ENCODE data around the gene GALNT18.

GALNT18 gene

DNA sequence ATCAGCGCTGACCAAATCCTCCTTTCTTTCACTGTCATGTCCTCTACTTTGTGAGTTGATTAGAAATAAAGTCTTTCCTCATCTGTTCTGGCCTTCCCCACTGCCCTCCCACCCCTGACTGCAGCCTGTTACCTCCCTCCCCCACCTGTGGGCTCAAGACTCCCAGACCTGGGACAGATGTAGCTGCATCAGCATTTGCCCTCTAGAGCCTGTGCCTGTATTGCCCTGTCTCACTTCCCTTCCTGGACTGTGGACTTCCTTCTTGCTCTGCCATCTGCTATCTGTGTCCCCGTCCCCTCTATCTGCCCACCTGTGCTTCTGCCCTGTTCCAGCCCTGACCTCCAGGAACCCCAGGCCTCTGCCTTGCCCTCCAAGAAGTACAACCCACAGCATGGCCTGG is 122.5 kb downstream of the GALNT18 start:
- TF ChIP-seq, protein P1, sequence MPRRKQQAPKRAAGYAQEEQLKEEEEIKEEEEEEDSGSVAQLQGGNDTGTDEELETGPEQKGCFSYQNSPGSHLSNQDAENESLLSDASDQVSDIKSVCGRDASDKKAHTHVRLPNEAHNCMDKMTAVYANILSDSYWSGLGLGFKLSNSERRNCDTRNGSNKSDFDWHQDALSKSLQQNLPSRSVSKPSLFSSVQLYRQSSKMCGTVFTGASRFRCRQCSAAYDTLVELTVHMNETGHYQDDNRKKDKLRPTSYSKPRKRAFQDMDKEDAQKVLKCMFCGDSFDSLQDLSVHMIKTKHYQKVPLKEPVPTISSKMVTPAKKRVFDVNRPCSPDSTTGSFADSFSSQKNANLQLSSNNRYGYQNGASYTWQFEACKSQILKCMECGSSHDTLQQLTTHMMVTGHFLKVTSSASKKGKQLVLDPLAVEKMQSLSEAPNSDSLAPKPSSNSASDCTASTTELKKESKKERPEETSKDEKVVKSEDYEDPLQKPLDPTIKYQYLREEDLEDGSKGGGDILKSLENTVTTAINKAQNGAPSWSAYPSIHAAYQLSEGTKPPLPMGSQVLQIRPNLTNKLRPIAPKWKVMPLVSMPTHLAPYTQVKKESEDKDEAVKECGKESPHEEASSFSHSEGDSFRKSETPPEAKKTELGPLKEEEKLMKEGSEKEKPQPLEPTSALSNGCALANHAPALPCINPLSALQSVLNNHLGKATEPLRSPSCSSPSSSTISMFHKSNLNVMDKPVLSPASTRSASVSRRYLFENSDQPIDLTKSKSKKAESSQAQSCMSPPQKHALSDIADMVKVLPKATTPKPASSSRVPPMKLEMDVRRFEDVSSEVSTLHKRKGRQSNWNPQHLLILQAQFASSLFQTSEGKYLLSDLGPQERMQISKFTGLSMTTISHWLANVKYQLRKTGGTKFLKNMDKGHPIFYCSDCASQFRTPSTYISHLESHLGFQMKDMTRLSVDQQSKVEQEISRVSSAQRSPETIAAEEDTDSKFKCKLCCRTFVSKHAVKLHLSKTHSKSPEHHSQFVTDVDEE (CRISPR knock-in tag; IDR thresholded peaks at IDR 0.05), result no peak
- no peak for ATAC-seq

DNA sequence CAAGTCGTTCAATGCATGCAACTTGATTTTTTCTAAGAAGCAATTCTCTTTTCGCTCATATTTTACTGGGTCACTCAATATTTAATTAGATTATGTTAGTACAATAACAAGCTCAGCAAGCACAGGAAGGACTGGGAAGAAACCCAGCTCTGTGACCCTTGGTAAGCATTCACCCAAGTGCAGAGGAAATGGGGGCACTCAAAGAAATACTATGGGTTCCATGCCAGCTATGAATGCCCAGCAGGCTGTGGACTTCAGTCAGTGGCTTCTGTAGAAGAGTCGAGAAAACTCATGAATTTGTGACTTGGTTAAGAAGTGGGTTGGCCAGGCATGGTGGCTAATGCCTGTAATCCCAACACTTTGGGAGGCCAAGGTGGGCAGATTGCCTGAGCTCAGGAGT is 123.6 kb downstream of the GALNT18 start:
- TF ChIP-seq ISL1 (CRISPR knock-in tag; IDR thresholded peaks at IDR 0.05) (no peak), ZFP3 (CRISPR knock-in tag; IDR thresholded peaks at IDR 0.05) (no peak), ZC3H10 (CRISPR knock-in tag; IDR thresholded peaks at IDR 0.05) (no peak), CSDC2 (CRISPR knock-in tag; IDR thresholded peaks at IDR 0.05) (no peak)
- TF ChIP-seq, protein P1 (CRISPR knock-in tag; IDR thresholded peaks at IDR 0.05), result no peak
- ATAC-seq, result no peak

- TF ChIP-seq POU6F1 (CRISPR knock-in tag; IDR thresholded peaks at IDR 0.05; ENCODE audit: borderline replicate concordance, low read depth) (no peak), CREB5 (CRISPR knock-in tag; IDR thresholded peaks at IDR 0.05; ENCODE audit: low read depth) (no peak), PPARA (CRISPR knock-in tag; IDR thresholded peaks at IDR 0.05; ENCODE audit: borderline replicate concordance) (no peak), TCF4 (CRISPR knock-in tag; IDR thresholded peaks at IDR 0.05; ENCODE audit: borderline replicate concordance) (no peak), ESRRG (CRISPR knock-in tag; IDR thresholded peaks at IDR 0.05) (no peak), ARNTL (CRISPR knock-in tag; IDR thresholded peaks at IDR 0.05; ENCODE audit: borderline replicate concordance, low read depth) (no peak), OSR1 (CRISPR knock-in tag; IDR thresholded peaks at IDR 0.05) (no peak), ISL1 (CRISPR knock-in tag; IDR thresholded peaks at IDR 0.05) (no peak), ZNF70 (CRISPR knock-in tag; IDR thresholded peaks at IDR 0.05) (no peak), SNAI2 (CRISPR knock-in tag; IDR thresholded peaks at IDR 0.05) (no peak), BACH2 (CRISPR knock-in tag; IDR thresholded peaks at IDR 0.05; ENCODE audit: borderline replicate concordance) (no peak), ZC3H10 (CRISPR knock-in tag; IDR thresholded peaks at IDR 0.05) (no peak), ZNF565 (CRISPR knock-in tag; conservative IDR thresholded peaks at IDR 0.05; ENCODE audit: low read depth) (no peak)
- TF ChIP-seq, protein P2, sequence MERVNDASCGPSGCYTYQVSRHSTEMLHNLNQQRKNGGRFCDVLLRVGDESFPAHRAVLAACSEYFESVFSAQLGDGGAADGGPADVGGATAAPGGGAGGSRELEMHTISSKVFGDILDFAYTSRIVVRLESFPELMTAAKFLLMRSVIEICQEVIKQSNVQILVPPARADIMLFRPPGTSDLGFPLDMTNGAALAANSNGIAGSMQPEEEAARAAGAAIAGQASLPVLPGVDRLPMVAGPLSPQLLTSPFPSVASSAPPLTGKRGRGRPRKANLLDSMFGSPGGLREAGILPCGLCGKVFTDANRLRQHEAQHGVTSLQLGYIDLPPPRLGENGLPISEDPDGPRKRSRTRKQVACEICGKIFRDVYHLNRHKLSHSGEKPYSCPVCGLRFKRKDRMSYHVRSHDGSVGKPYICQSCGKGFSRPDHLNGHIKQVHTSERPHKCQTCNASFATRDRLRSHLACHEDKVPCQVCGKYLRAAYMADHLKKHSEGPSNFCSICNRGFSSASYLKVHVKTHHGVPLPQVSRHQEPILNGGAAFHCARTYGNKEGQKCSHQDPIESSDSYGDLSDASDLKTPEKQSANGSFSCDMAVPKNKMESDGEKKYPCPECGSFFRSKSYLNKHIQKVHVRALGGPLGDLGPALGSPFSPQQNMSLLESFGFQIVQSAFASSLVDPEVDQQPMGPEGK (CRISPR knock-in tag; IDR thresholded peaks at IDR 0.05; ENCODE audit: borderline replicate concordance), result no peak
- no peak for ATAC-seq
These were observed 124.9 kb downstream of the GALNT18 start for GRCh38 chr11:11496879-11497278.

DNA sequence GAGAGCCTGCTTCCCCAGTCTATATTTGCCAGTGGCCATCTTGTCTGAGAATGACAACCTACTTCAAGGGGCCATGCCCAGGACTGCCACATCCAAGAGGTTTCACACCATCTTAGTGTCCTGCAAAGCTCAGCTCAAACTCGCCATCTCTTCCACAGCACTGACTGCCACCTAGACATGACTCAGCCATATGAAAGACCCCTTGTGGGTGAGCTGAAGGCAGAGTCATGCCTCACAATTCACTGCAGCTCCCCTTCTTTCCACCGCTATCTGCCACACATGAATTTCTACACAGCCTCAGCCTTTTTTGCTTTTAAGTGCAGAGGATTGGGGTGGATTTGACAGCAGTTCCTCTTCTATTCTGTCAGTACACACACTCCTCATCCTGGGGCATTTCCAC is 127.5 kb downstream of the GALNT18 start:
- TF ChIP-seq CSRNP3 (CRISPR knock-in tag; IDR thresholded peaks at IDR 0.05) (no peak), ESRRG (CRISPR knock-in tag; IDR thresholded peaks at IDR 0.05) (no peak), RARB (CRISPR knock-in tag; IDR thresholded peaks at IDR 0.05) (no peak)
- no peak for ATAC-seq

All from SK-N-SH treated with all-trans-retinoic acid at 6 μM for 48 hours (cell line).